CD4-positive, alpha-beta T cell treated with Interleukin-4 for 4 hours (primary cell): ENCODE results near the gene TMC3.

Experiments used
- DNase-seq: peaks from one replicate; pipeline ENCODE4 v3.0.0-alpha.2; 2020

Gene TMC3

DNA sequence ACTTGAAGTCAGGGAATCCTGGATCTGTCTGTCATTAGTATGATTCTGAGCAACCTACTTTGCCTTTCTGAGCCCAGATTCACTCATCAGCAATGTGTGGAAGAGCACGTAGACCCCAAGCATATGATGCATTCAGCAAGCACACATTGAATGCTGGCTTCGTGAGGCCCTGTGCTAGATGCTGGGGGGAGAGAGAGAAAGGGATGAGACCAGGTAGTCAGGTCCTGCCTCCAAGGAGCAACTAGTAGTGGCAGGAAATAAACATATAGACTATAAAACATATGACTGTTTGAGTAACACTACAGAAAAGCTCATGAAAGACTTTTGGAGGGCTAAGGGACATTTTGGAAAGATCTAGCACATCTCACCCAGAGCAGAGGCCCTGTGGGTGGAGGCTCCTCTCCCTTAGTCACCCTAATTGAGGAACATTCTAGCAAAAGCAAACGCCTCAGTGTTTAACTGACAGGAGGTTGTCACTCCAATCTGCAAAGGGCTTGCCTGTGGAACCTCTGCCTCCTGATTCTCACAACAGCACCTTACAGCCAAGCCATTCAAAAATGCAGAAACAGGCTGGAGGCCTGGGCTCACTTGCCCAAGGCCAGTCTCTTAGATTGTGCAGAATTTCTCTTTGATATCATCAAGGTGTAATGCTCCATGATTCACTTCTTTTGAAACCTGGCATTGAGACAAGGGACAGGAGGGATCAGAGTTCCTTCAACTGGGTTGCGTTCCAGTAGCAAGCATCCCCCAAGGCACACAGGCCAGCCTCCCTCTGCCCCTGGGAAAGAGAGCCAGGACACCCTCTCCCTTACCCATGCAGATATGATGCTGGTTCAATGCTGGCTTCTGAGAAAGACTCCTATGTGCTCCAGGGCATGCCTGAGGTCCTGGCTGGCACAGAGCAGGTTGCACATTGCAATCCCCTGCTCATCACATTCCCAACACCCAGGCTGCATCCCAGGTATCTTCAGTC lies 76.1 kb downstream of the TMC3 start:
- DNase-seq, result peak; percentile 49

DNA sequence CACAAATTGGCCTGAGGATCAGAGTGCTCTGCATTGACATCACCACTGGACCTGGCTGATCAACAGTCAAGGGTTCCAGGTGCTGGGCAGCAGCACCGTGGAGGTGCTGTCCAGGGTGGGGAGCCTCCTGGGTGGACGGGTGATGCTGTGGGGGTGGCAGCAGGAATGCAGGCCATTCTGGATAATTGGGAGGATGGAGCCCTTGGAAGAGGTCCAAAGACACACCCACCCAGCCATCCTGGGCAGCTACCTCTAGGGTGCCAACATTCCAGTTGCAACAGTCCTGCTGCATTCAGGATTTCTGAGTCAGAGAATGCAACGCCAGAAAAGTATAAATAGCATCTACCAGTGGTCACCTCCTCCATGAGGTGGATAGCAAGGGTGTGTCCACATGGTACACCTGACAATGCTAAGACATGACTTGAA lies 76.9 kb downstream of the TMC3 start:
- DNase-seq, result no peak

DNA sequence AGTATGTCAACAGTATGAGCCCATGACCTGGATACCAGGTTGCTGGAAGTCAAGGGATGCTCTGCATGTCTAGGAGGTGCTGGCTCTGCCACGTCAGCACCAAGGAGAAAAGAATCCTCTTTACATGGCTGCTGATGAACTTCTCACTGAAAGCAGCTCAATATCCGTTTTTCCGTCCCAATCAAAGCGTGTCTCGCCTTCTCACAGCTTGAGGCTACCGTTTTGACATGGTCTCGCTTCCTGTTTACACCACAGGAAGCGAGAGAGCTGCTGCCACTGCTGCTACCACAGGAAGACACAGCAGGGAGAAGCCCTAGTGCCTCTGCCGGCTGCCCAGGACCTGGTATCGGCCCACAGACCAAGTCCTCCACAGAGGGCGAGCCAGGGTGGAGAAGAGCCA lies 77.3 kb downstream of the TMC3 start:
- peak; percentile 84 for DNase-seq

DNA sequence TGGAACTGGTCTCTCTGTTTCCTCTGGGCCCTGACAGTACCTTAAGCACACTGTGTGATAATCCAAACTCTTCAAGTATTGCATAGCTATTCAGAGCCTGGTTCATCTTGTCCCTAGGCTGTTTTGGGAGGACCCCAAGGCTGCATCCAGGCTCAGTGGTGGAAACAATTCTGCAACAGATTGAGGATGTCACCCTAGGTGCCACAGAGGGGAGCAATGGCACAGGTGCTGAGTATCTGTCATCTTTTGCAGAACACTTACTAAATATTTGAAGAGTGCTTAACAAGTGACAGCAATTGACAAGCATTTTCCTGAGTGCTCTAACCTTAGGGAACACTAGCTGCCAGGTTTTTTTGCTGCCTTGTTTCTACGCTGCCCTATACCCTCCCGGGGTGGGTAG lies 77.8 kb downstream of the TMC3 start:
- DNase-seq, result no peak

DNA sequence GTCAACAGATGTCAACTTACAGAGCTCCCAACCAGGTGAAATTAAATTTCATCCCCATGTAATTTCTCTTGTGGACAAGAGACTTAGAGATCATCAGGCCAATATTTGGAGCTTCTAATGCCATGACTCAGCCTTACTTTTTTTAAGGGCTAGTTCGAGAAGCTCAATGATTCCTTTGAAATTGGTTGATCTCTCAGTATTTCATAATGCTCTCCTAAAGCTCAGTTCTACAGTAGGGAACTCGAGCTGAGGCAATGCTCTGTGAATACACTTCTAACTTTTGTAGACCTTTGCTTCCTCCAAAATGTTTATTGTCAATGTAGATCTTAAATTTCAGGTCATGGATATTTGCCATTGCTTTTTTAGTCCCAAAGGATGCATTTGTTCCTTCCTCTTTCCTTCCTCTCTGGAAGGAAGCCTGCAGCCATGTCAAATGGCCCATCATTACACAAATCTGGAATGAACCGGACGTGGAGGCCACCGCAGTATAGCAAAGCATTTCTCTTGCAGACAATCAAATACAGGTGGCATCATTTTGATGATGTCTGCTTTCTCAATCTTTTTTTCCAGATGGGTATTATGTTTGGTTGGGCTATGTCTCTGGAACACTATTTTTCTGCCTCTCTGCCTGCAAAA lies 78.4 kb downstream of the TMC3 start:
- no peak for DNase-seq

DNA sequence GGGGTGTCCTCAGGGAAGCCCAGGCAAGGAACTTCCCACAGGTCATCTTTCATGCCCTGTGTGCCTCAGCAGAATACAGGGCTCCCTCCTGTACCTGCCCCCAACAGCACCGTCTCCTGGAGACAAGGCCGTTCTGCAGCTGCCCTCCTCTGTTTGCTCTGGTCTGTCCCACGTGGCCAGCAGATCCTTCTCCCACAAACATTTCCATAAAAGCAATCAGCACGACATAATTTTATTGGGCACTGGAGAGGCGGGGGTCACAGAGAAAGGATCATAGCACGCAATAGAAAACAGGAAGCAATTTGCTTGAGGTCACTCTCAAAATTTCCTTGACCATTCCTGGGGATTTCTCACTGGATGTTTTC lies 79.5 kb downstream of the TMC3 start:
- no peak for DNase-seq

DNA sequence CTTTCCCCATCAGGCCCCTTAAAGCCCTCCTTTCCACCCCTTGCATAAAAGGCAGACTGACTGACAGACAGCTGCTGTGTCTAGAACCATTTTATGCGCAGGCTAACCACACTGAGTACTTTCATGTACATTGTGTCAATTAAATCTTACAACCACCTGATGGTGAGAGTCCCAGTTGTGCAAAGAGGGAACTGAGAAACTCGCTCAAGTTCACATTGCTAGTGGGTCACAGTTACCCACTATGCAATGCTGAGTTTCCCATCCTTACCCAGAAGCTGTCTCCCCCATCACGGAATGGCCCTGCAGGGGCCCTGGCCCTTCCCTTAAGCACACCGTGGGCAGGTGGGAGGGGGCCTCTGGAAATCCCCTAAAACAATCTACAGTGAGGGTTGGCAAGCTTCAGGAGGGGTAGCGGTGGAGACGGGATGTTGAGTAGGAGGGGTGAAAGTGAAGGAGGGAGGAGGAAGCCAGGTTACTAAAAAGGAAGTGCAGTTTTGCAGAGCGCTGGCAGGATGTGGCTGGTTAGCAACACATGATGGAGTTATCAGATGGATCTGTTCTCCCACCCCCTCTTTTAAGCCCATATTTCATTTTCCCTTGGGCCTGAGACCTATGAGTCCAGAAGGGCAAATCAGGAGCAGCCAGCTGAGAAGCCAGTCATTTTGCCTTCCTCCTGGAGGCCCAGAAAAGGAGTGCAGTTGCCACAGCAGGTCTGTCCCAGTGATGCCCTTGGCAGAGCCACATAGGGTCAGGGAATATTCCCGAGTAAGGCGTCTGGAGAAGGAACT lies 80.1 kb downstream of the TMC3 start:
- peak; percentile 85 for DNase-seq

DNA sequence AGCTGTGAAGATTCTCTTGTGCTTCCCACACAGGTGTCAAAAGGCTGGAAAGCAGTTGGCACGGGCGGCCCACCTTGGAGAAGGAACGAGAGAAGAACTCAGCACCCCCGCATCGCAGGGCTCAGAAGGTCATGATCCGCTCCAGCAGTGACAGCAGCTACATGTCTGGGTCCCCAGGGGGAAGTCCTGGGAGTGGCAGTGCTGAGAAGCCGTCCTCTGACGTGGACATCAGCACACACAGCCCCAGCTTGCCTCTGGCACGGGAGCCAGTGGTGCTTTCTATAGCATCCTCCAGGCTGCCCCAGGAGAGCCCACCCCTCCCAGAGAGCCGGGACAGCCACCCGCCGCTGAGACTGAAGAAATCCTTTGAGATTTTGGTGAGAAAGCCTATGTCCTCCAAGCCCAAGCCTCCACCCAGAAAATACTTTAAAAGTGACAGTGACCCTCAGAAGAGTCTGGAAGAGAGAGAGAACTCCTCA lies 81.5 kb downstream of the TMC3 start:
- peak; percentile 49 for DNase-seq

DNA sequence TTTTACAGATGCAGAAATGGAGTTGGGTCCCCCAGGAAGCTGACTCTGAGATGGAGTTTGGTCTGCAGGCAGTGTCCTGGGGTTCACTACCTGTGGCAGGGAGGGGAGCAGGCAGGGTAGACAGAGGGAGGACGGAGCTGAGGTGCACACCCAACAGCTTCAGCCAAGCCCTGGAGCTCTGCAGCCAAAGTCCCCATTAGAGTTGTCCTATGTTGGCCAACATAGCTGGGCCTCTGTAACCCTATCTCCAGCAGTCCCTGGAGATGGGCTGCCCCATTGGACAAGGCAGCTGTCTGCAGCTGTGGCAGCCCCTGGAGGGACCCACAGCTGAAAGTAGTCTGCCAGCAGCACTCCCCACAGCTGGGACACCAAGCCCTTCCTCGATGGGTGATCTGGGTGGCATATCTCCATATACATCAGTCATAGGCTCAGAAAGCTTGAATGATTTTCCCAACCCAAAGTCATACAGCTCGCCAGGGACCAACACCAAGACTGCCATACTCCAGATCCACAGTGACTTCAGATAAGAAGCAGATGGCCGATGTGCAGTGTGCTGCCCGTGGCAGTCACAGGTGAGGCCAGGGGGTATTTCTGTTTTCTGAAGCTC lies 82.0 kb downstream of the TMC3 start:
- no peak for DNase-seq

DNA sequence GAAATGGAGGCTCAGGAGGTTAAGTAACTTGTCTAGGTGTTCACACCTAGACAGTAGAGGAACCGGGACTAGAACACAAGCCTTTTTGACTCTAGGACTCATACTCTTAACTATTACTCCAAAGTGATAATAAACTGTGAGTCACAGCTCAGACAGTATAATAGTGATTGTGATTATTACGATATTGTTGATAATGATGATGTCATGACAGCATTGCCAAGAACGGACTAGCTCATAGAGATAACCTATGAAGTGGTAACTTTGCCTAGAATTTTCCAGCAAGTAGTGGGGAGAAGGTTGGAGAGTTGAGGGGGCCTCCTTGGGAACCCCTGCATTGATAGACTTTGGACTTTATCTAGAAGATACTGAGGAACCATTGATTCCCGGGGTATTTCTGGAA lies 84.1 kb downstream of the TMC3 start:
- DNase-seq, result no peak

DNA sequence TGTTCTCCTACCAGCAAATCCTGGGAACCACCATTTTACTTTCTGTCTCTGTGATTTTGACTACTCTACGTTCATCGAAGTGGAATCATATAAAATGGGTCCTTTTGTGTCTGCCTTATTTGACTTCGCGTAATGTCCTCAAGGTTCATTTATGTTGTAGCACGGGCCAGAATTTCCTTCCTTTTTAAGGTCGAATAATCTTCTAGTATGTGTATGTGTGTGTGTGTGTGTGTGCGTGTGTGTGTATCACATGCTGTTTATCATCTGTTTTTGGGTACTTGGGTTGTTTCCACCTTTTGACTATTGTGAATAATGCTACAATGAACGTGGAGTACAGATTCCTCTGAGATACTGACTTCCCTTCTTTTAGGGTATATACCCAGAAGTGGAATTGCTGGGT lies 85.4 kb downstream of the TMC3 start:
- DNase-seq, result no peak

DNA sequence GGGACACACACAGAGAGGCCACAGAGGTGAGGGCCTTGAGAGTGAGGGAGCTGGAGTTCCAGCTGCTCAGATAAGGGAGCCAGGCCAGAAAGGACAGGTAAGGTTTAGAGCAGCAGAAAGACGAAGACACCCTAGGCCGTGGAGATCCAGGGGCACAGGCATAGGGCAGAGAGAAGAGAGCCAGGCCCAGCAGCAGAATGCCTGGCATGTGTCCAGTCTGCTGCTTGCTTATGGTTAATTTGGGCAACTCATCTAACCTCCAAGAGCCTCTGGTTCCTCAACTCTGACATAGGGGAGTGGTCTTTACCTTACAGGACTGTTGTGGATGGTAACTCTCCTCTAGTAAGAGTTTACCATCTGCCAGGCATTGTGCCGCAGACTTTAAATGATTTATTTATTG lies 86.0 kb downstream of the TMC3 start:
- no peak for DNase-seq

DNA sequence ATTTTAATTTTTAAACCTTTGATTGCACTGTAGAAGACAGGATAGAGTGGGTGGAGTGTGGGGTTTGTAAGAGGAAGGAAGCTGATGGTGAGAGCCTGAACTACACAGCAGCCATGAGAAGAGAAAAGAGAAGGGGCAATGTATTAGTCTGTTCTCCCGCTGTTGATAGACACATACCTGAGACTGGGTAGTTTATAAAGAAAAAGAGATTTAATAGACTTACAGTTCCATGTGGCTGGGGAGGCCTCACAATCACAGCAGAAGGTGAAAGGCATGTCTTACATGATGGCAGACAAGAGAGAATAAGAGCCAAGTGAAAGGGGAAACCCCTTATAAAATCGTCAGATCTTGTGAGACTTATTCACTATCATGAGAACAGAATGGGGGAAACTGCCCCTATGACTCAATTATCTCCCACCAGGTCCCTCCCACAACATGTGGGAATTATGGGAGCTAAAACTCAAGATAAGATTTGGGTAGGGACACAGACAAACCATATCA lies 87.3 kb downstream of the TMC3 start:
- DNase-seq, result peak; percentile 47

DNA sequence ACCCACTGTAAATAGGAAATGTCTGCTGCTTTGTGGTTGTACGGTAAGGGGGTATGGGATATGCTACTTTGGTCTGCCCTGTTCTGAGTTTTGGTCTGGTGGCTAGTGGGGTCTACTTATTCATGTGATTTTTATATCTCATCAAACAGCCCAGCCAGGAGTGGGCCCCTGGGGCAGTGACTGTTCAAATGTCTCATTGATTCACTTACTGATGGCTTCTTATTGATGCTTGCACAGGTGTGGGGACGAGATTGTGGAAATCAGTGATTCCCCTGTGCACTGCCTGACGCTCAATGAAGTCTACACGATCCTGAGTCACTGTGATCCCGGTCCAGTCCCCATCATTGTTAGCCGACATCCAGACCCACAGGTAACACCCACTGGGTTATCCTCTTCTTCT lies 88.6 kb downstream of the TMC3 start:
- no peak for DNase-seq

DNA sequence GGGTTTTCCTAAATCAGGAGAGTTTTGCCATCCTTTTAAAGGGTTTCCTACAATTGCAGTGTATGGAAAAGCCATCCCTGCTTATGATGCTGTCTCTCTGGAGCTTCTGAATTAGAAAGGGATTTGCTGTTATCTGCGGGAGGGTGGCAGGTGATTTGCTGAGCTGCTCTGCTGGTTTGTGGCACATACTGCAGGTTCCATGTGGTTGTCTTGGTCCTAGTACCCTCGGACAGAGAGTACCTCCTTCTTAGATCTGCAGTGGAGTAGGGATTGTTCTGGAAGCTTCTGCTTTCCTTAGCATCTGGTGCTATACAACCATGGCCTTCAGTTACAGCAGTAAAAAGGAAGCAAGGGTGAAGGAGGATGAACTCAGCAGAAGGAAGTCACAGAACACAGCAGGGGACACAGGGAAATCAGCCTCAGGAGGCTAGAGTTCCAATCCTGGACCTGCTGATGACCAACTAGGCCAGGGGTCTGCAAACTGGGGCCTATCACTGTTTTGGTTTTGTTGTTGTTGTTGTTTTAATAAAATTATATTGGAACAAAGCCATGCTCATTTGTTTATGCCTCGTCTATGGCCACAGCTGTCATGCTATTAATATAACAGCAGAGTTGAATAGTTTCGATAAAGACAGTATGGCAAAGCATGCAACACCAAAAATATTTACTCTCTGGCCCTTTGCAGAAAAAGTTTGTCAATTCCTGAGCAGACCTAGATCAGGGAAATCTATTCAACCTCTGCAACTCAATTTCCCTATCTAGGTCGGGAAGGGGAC lies 89.6 kb downstream of the TMC3 start:
- no peak for DNase-seq

DNA sequence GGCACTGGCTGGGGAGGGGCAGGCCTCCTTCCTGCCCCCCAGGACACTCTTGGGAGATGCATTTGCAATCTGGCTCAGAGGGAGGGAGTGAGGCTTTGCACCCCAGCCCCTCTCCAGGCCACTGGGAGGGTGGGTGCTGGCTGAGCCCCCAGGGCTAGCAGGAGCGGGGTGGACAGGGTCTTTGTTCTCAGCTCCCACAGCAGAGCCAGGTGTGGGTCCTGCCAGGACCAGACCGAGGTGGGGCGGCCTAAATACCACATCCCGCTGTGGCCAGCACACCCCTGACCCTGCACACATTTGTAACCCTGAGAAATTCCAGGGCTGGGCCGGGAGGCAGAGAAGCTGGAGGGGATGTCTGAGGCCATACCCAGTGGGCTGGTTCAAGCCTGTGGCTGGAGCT lies 91.1 kb downstream of the TMC3 start:
- no peak for DNase-seq

DNA sequence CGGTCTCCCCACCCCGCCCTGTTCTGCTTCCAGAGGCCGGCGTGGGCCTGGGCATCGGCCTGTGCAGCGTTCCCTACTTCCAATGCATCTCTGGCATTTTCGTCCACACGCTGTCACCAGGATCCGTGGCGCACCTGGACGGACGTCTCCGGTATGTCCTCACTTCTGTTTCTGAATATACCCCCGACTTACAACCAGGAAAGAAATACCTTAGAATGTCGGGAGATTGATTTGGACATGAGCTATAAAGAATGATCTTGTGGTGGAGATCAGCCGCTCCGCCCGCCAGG lies 91.5 kb downstream of the TMC3 start:
- no peak for DNase-seq

DNA sequence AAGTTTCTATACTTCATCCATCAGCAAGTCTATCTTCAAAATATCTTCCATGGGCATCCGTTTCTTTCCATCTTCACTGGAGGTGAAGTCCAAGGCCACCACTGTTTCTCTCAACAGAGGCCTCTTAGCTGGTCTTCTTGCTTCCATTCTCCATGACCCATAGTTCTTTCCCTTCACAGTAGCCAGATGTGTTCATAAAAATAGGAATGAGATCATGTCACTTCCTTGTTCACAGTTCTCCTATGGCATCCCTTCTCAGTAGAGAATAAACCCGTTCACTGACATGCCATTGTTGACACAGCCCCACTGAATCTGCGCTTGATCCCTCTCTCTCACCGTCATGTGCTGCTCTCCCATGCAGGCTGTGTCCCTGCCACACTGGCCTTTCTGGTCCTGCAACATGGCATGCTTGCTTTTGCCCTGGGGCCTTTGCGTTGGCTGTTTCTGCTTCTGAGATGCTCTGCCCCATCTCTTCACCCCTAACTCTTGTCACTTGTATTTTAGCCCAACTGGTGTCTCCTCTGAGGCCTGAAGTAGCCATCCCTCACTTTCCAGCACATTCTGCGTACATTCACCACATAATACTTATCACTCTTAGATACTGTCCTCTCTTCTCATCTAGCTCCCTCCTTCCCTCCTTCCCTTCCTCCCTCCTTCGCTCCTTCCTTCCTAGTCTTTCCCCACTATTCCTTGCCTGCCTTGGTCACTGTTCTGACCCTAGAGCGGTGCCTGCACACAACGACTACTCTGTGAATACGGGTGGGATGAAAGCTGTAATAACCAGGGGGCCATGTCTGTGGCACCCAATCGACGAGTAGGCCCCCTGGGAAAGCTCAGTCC lies 92.0 kb downstream of the TMC3 start:
- no peak for DNase-seq

DNA sequence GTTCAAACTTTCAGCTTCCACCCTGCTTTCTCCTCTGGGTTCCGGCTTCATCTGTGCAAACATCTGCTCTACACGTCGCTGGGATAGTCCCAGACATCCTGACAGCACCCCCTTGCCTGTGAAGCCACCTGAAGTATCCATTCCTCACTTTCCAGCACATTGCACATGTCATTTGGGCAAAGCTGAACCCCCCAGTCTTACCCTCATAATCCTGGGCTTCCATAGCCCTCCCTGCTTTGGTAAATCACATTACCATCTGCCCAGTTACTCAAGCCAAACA lies 92.6 kb downstream of the TMC3 start:
- no peak for DNase-seq
